HepG2 (cell line): Measurements from ENCODE around the gene TMC4. TPM values are rescaled to one million over a fixed set of nuclear protein-coding genes. Genes with fewer than 3 reads are reported as not detected.

Source experiments
- ATAC-seq: fragments of 200-7000 bp; cut with Tn5 transposase; 3 replicates; pipeline ENCODE4 v1.9.1; 2020; ENCODE audit warnings: mild to moderate bottlenecking, moderate library complexity
- Bru-seq: library from RNA; stranded (reverse); fragments of 400-500 nt; gene quantifications from one replicate; lab custom pipeline; 2021; lab: Mats Ljungman, UMichigan
- BruChase-seq, 2 experiments: library from RNA; stranded (reverse); fragments of 400-500 nt; gene quantifications; one replicate each; lab custom pipeline; 2021; lab: Mats Ljungman, UMichigan
- BruUV-seq: library from RNA; stranded (reverse); fragments of 400-500 nt; replicated peaks from 2 replicates; lab custom pipeline; 2021; lab: Mats Ljungman, UMichigan
- CTCF ChIA-PET: fragments of 300-600 bp; formaldehyde crosslinking; extraction: SDS; loops from one replicate; lab custom pipeline; 2021; ENCODE audit warnings: low total read pairs, inconsistent platforms, low intra/inter-chr PET ratio; lab: Yijun Ruan, JAX
- POLR2A ChIA-PET: fragments of 350-600 bp; sonication (Branson Sonifier 250); formaldehyde crosslinking; loops from one replicate; lab custom pipeline; 2020; ENCODE audit warnings: antibody characterized with exemption, inconsistent platforms; lab: Yijun Ruan, JAX
- DNase-seq: peaks from one replicate; pipeline ENCODE4 v3.0.0-alpha.2; 2015; ENCODE audit warnings: low spot score
- FAIRE-seq: peaks from 3 replicates; lab custom pipeline; 2011; peaks lifted over from hg19 to GRCh38; lab: Jason Lieb, UNC
- H2AFZ ChIP-seq: one replicate; pipeline ENCODE4 v1.6.1; 2011; ENCODE audit warnings: low read length, inconsistent platforms
- H3K27ac ChIP-seq: fragments of 300-600 bp; 3 replicates; pipeline ENCODE4 v1.8.0; 2011; ENCODE audit warnings: mixed run types, mild to moderate bottlenecking, mixed read lengths, low read length, inconsistent platforms; ENCODE audit not compliant: insufficient read depth; ENCODE audit errors: extremely low read length
- H3K27me3 ChIP-seq, 2 experiments: fragments of 200-600 bp in 1 of 2; 2 replicates in 1 of 2; 3 replicates in 1 of 2; pipeline versions ENCODE4 v1.6.0 to v1.8.0; 2011; ENCODE audit warnings: low read length in 2 of 2, mild to moderate bottlenecking in 2 of 2, moderate library complexity in 2 of 2, inconsistent platforms in 1 of 2; ENCODE audit not compliant: insufficient read depth in 2 of 2, control insufficient read depth in 1 of 2
- H3K36me3 ChIP-seq, 2 experiments: fragments of 200-600 bp in 1 of 2; replicated peaks in 1 of 2; 2 replicates in 1 of 2; 3 replicates in 1 of 2; pipeline versions ENCODE4 v1.5.1 to v1.8.0; 2011; ENCODE audit warnings: low read length in 2 of 2, inconsistent platforms in 1 of 2; ENCODE audit not compliant: insufficient read depth in 2 of 2, control insufficient read depth in 1 of 2
- H3K4me1 ChIP-seq: 2 replicates; pipeline ENCODE4 v1.5.1; 2012; ENCODE audit warnings: low read length, inconsistent platforms; ENCODE audit not compliant: insufficient read depth
- H3K4me2 ChIP-seq: 2 replicates; pipeline ENCODE4 v1.6.0; 2011; ENCODE audit warnings: low read depth, low read length, inconsistent platforms
- H3K4me3 ChIP-seq, 3 experiments: fragments of 200-600 bp in 1 of 3; sonication (generic), shearing (Covaris generic) in 1 of 3; replicated peaks in 1 of 3; 2 replicates each; pipeline ENCODE4 v1.5.1; 2011 to 2016; ENCODE audit warnings: low read length in 3 of 3, inconsistent platforms in 2 of 3, low read depth in 2 of 3, mild to moderate bottlenecking in 2 of 3, control low read depth in 1 of 3, mixed read lengths in 1 of 3; ENCODE audit not compliant: insufficient read depth in 1 of 3
- H3K79me2 ChIP-seq: one replicate; pipeline ENCODE4 v1.6.1; 2011; ENCODE audit warnings: low read length, inconsistent platforms; ENCODE audit not compliant: insufficient read depth
- H3K9ac ChIP-seq: 2 replicates; pipeline ENCODE4 v1.6.0; 2011; ENCODE audit warnings: mild to moderate bottlenecking, low read depth, low read length, inconsistent platforms; ENCODE audit not compliant: insufficient read depth
- H3K9me3 ChIP-seq: 2 replicates; pipeline ENCODE4 v1.5.1; 2012; ENCODE audit warnings: mild to moderate bottlenecking, low read length
- H4K20me1 ChIP-seq: 2 replicates; pipeline ENCODE4 v1.6.0; 2011; ENCODE audit warnings: inconsistent platforms, mild to moderate bottlenecking, low read length, moderate library complexity; ENCODE audit not compliant: insufficient read depth
- BRF2 ChIP-seq: sonication (generic); formaldehyde crosslinking; IDR thresholded peaks from 2 replicates; pipeline ENCODE4 v1.8.1; 2022; ENCODE audit warnings: mild to moderate bottlenecking, missing genetic modification reagents
- GABPA ChIP-seq, 2 experiments: IDR thresholded peaks; 2 replicates each; pipeline ENCODE4 v1.6.1; 2011 to 2016; ENCODE audit warnings: low read depth in 2 of 2, low read length in 1 of 2, missing biosample characterization in 1 of 2, missing genetic modification characterization in 1 of 2
- GLI4 ChIP-seq: sonication (generic); formaldehyde crosslinking; IDR thresholded peaks from 2 replicates; pipeline ENCODE4 v1.5.1; 2020; ENCODE audit warnings: missing genetic modification reagents, mild to moderate bottlenecking, moderate library complexity, borderline replicate concordance
- KDM2A ChIP-seq: sonication (generic); formaldehyde crosslinking; IDR thresholded peaks from 2 replicates; pipeline ENCODE4 v1.4.0; 2020; ENCODE audit warnings: low read depth, missing genetic modification reagents, borderline replicate concordance
- RCOR2 ChIP-seq: IDR thresholded peaks from 2 replicates; pipeline ENCODE4 v1.6.1; 2016; ENCODE audit warnings: missing biosample characterization, missing genetic modification reagents
- RERE ChIP-seq: IDR thresholded peaks from 2 replicates; pipeline ENCODE4 v1.6.1; 2016; ENCODE audit warnings: low read depth, missing genetic modification reagents, missing compliant biosample characterization
- TBX3 ChIP-seq: fragments of 450-650 bp; IDR thresholded peaks from 2 replicates; pipeline ENCODE4 v1.6.1; 2017; ENCODE audit warnings: antibody characterized with exemption, mild to moderate bottlenecking, inconsistent platforms, borderline replicate concordance
- TEAD2 ChIP-seq: sonication (generic); formaldehyde crosslinking; IDR thresholded peaks from 2 replicates; pipeline ENCODE4 v1.9.0; 2021; ENCODE audit warnings: missing genetic modification reagents
- ZC3H4 ChIP-seq: sonication (generic); formaldehyde crosslinking; IDR thresholded peaks from 2 replicates; pipeline ENCODE4 v1.4.0; 2020; ENCODE audit warnings: missing genetic modification reagents, borderline replicate concordance
- ZNF143 ChIP-seq: sonication (generic); formaldehyde crosslinking; IDR thresholded peaks from 2 replicates; pipeline ENCODE4 v1.4.0; 2020; ENCODE audit warnings: missing genetic modification reagents
- ZNF570 ChIP-seq: sonication (generic); formaldehyde crosslinking; IDR thresholded peaks from 2 replicates; pipeline ENCODE4 v1.4.0; 2020; ENCODE audit warnings: mild to moderate bottlenecking, missing genetic modification reagents, borderline replicate concordance
- whole genome bisulfite sequencing: methylation state at CpG from one replicate; pipeline ENCODE4 v1.1.6; 2017; ENCODE audit warnings: low lambda C conversion rate; 5-methylcytosine and 5-hydroxymethylcytosine counted together
- in situ Hi-C: cut with HindIII; loops from 2 replicates; pipeline ENCODE4 v1.10.0; 2017; ENCODE audit warnings: low pct_unique_long_range_greater_than_20kb; ENCODE audit not compliant: extremely low pct_ligation_motif_present
- intact Hi-C: fragments of 100-400 bp; cut with micrococcal nuclease; formaldehyde crosslinking; loops from one replicate; pipeline ENCODE4 v1.10.0; 2022; ENCODE audit not compliant: unreplicated experiment
- long read RNA-seq, 2 experiments: library from RNA in 1 of 2; library from polyadenylated mRNA in 1 of 2; stranded (forward) in 1 of 2; unstranded in 1 of 2; transcript quantifications; one replicate each; pipeline ENCODE4 v2.0.0, GENCODE V29; 2019 to 2022
- polyA minus RNA-seq, 3 experiments: library from RNA; depleted of rRNA, polyadenylated mRNA; stranded (reverse); fragments of >200 nt; gene quantifications; 2 replicates each; pipeline ENCODE4 v1.2.3, GENCODE V29; 2011; ENCODE audit warnings: low replicate concordance in 1 of 3
- polyA plus RNA-seq, 8 experiments: library from polyadenylated mRNA; depleted of rRNA in 3 of 8; stranded (reverse) in 7 of 8; unstranded in 1 of 8; fragments of >200 nt; fragmentation: Illumina TruSeq in 4 of 8; extraction: Trizol in 4 of 8; gene quantifications; 2 replicates each; pipeline versions ENCODE4 v1.2.1 to v1.2.3, GENCODE V29; 2011 to 2016; ENCODE audit warnings: low read depth in 4 of 8, missing spikeins in 1 of 8, mixed read lengths in 1 of 8; ENCODE audit not compliant: insufficient read depth in 1 of 8
- total RNA-seq, 5 experiments: library from RNA; depleted of rRNA; stranded (reverse); fragments of >200 nt; fragmentation: Illumina TruSeq; extraction: Trizol; gene quantifications; 2 replicates each; pipeline ENCODE4 v1.2.3, GENCODE V29; 2016; ENCODE audit warnings: low read depth in 1 of 5

The TMC4 gene
- total RNA-seq (2016; rRNA removed; fragmentation: Illumina TruSeq; extraction: Trizol) (0.24 TPM in 1 of 2 replicates, not detected in the other), polyA plus RNA-seq (2011; rRNA removed) (0.13 and 0.35 TPM in 2 replicates), polyA minus RNA-seq (2011; rRNA and poly(A)+ RNA removed; ENCODE audit: low replicate concordance) (0.12 and 0.35 TPM in 2 replicates), Bru-seq, nascent RNA (percentile 15 among the genes with signal in this experiment), BruChase-seq, experiment 1, labeled RNA remaining after a 6-hour chase (percentile 17 among the genes with signal in this experiment), BruChase-seq, experiment 2, labeled RNA remaining after a 2-hour chase (percentile 19 among the genes with signal in this experiment)
- total RNA-seq (2016; cell fraction: cytosol; rRNA removed; fragmentation: Illumina TruSeq; extraction: Trizol; ENCODE audit: low read depth) = not detected in 2 replicates
- total RNA-seq (2016; cell fraction: insoluble cytoplasmic fraction; rRNA removed; fragmentation: Illumina TruSeq; extraction: Trizol) = 0.15 TPM in 1 of 2 replicates, not detected in the other
- total RNA-seq (2016; cell fraction: membrane; rRNA removed; fragmentation: Illumina TruSeq; extraction: Trizol) = 0.41 TPM in 1 of 2 replicates, not detected in the other
- not detected in 2 replicates for total RNA-seq (2016; cell fraction: nucleus; rRNA removed; fragmentation: Illumina TruSeq; extraction: Trizol)
- 0.08 and 0.15 TPM in 2 replicates for polyA plus RNA-seq (2011; cell fraction: cytosol; rRNA removed)
- 1.8 and 1.9 TPM in 2 replicates for polyA plus RNA-seq (2011; cell fraction: nucleus; rRNA removed)
- 0.41 and 0.86 TPM in 2 replicates for polyA plus RNA-seq (2012)
- polyA plus RNA-seq (2016; cell fraction: cytosol; fragmentation: Illumina TruSeq; extraction: Trizol; ENCODE audit: low read depth) = 0.26 TPM in 1 of 2 replicates, not detected in the other
- not detected in 2 replicates for polyA plus RNA-seq (2016; cell fraction: insoluble cytoplasmic fraction; fragmentation: Illumina TruSeq; extraction: Trizol; ENCODE audit: low read depth)
- 0.10 and 0.50 TPM in 2 replicates for polyA plus RNA-seq (2016; cell fraction: membrane; fragmentation: Illumina TruSeq; extraction: Trizol; ENCODE audit: low read depth)
- polyA plus RNA-seq (2016; cell fraction: nucleus; fragmentation: Illumina TruSeq; extraction: Trizol; ENCODE audit: insufficient read depth, low read depth) = 0.73 TPM in 1 of 2 replicates, not detected in the other
- not detected in 2 replicates for polyA minus RNA-seq (2011; cell fraction: cytosol; rRNA and poly(A)+ RNA removed)
- polyA minus RNA-seq (2011; cell fraction: nucleus; rRNA and poly(A)+ RNA removed) = 0.87 TPM in 1 of 2 replicates, not detected in the other
- long read RNA-seq, experiment 1 = 0 reads
- long read RNA-seq, experiment 2 = 0 reads

- ATAC-seq (peak; percentile 53), DNase-seq (no peak), FAIRE-seq (no peak)
- Histone ChIP-seq H3K9me3 (no peaks in the 10 kb centered on the region), H3K9ac (no peak within 1 kb of the TSS), H3K36me3 (no peaks in the 10 kb centered on the region; a peak in 1 of 5 replicates), H3K79me2 (no peaks in the 10 kb centered on the region), H2AFZ (no peak within 1 kb of the TSS), H3K4me3 (no peak within 1 kb of the TSS; a peak in 1 of 6 replicates), H4K20me1 (no peaks in the 10 kb centered on the region), H3K27ac (no peak within 1 kb of the TSS), H3K27me3 (no peaks in the 10 kb centered on the region), H3K4me2 (no peak within 1 kb of the TSS), H3K4me1 (peaks cover 12% of the 10 kb centered on the region; the same call in 1 of the 2 replicates)
- in situ Hi-C loops (no loop called here), intact Hi-C loops (no loop called here)
- WGBS = 7% methylated on average over 7 of the region's 13 CpGs
- ChIA-PET POLR2A (interaction anchor here (1.7 to 1.8 kb wide), 2 partner anchors 15 to 17 kb away, joined by 3 to 11 read pairs; partner anchors contain the start of gene MBOAT7), CTCF (no interaction called here)
- BruUV-seq = no TSS peak
- TF ChIP-seq ZC3H4 (CRISPR knock-in tag) (no peak), TBX3 (no peak), RERE (CRISPR knock-in tag) (no peak), GLI4 (no peak), KDM2A (CRISPR knock-in tag) (peak; percentile 83; the same call in 1 of the 2 replicates), GABPA (IDR thresholded peaks at IDR 0.05; ENCODE audit: low read depth, low read length) (peak; percentile 54), GABPA (CRISPR knock-in tag; IDR thresholded peaks at IDR 0.05; ENCODE audit: low read depth) (peak; percentile 78), ZNF570 (CRISPR knock-in tag) (no peak), TEAD2 (CRISPR knock-in tag) (no peak), ZNF143 (CRISPR knock-in tag) (peak; percentile 76), BRF2 (CRISPR knock-in tag) (no peak), RCOR2 (CRISPR knock-in tag) (no peak)
These were observed at the start of gene TMC4 for GRCh38 chr19:54172471-54173358. TSS of gene TMC4 (minus strand) at chr19:54173160. CDS start at chr19:54173117, 43 bp downstream.
